Spleen (tissue), 11 donors: Measurements from ENCODE around the gene MMD. TPM values are rescaled to one million over a fixed set of nuclear protein-coding genes. Genes with fewer than 3 reads are reported as not detected.
"Not testable (repeated sequence)": the region's sequence is repeated elsewhere in the genome, so short reads cannot be mapped to it uniquely, and the experiment has no call there.

ENCODE experiments used
- DNase-seq: peaks from one replicate; pipeline ENCODE4 v3.0.0-alpha.2; 2020
- H3K27ac ChIP-seq, 8 donors: fragments of 200-600 bp; sonication (generic) in 7 of 8; 1 replicate in 4 of 8; 2 replicates in 4 of 8; pipeline versions ENCODE4 v1.5.0 to v1.8.0; 2016 to 2021; ENCODE audit warnings: inconsistent platforms in 4 of 8, mild to moderate bottlenecking in 4 of 8, moderate library complexity in 1 of 8
- H3K27me3 ChIP-seq, 7 donors: fragments of 200-600 bp; sonication (generic) in 6 of 7; replicated peaks in 1 of 7; 1 replicate in 4 of 7; 2 replicates in 3 of 7; pipeline versions ENCODE4 v1.5.0 to v1.8.0; 2016 to 2021; ENCODE audit warnings: inconsistent platforms in 3 of 7, mild to moderate bottlenecking in 1 of 7
- H3K36me3 ChIP-seq, 6 donors: fragments of 200-600 bp; sonication (generic) in 5 of 6; 1 replicate in 4 of 6; 2 replicates in 2 of 6; pipeline versions ENCODE4 v1.5.0 to v1.8.0; 2016 to 2021; ENCODE audit warnings: inconsistent platforms in 2 of 6
- H3K4me1 ChIP-seq, 6 donors: fragments of 200-600 bp; sonication (generic) in 5 of 6; 1 replicate in 3 of 6; 2 replicates in 3 of 6; pipeline versions ENCODE4 v1.5.0 to v1.8.0; 2016 to 2021; ENCODE audit warnings: inconsistent platforms in 3 of 6
- H3K4me3 ChIP-seq, 8 donors: fragments of 200-600 bp; sonication (generic) in 7 of 8; 1 replicate in 4 of 8; 2 replicates in 4 of 8; pipeline versions ENCODE4 v1.5.0 to v1.8.0; 2016 to 2021; ENCODE audit warnings: inconsistent platforms in 4 of 8, mild to moderate bottlenecking in 4 of 8, moderate library complexity in 2 of 8
- H3K9me3 ChIP-seq, 8 donors: fragments of 200-600 bp; sonication (generic) in 7 of 8; 1 replicate in 4 of 8; 2 replicates in 4 of 8; pipeline versions ENCODE4 v1.5.0 to v1.8.0; 2016 to 2021; ENCODE audit warnings: inconsistent platforms in 4 of 8
- POLR2A ChIP-seq, 3 donors: fragments of 450-650 bp; IDR thresholded peaks; one replicate each; pipeline ENCODE4 v1.5.1; 2017; ENCODE audit warnings: antibody characterized with exemption in 3 of 3, mild to moderate bottlenecking in 1 of 3
- POLR2AphosphoS5 ChIP-seq, 3 donors: sonication (generic); formaldehyde crosslinking; IDR thresholded peaks; one replicate each; pipeline ENCODE4 v1.5.1; 2017; ENCODE audit warnings: antibody characterized with exemption in 3 of 3
- WGBS, 5 donors: extraction: QIAGEN DNeasy Blood & Tissue Kit in 3 of 5; methylation state at CpG; one replicate each; pipeline versions ENCODE4 v1.1.5 to v1.1.7; 2013 to 2018; 5-methylcytosine and 5-hydroxymethylcytosine counted together
- intact Hi-C: fragments of 100-400 bp; cut with DNase I; formaldehyde crosslinking; loops from one replicate; pipeline ENCODE4 v1.15.0; 2023; ENCODE audit warnings: low total_unique reads
- polyA plus RNA-seq, 3 donors: library from polyadenylated mRNA; stranded (reverse); fragments of 200-250 nt; gene quantifications; one replicate each; pipeline ENCODE4 v1.2.1, GENCODE V29; 2013
- total RNA-seq, 7 donors: library from RNA; depleted of rRNA in 3 of 7; stranded (reverse); fragments of >200 nt in 3 of 7; fragmentation: NEBNext Ultra II Directional in 4 of 7; extraction: Animal tissue kit (Norgen Biotek cat#: 25700) in 4 of 7; gene quantifications; one replicate each; pipeline versions ENCODE4 v1.1.0 to v1.2.1, GENCODE V29; 2016 to 2021
- TF ChIP-seq, protein P1 (sequence below), 11 experiments: fragments of 200-600 bp in 7 of 11; fragments of 450-650 bp in 4 of 11; sonication (generic) in 4 of 11; IDR thresholded peaks in 8 of 11; conservative IDR thresholded peaks in 3 of 11; 1 replicate in 7 of 11; 2 replicates in 4 of 11; pipeline versions ENCODE4 v1.4.0 to v1.8.0; 2016 to 2021; ENCODE audit warnings: antibody characterized with exemption in 11 of 11, inconsistent platforms in 4 of 11, mild to moderate bottlenecking in 1 of 11
- donor health status: healthy with polysubstance abuse.
- donor health status: DM: no; HTN: no; CAD: no; lungs with moderate emphysema.
- donor health status: DM: no; HTN: no; CAD: no.
- donor health status: Bipolar disorder and iron deficiency.
- donor health status: healthy.
- donor health status: DM: no; HTN: no; CAD: no.
- donor health status: DM: yes; HTN: yes; CAD: no.

Gene MMD
- total and polyA plus RNA-seq, 10 donors = 18.6 to 47.9 (median 37.4) TPM

DNA sequence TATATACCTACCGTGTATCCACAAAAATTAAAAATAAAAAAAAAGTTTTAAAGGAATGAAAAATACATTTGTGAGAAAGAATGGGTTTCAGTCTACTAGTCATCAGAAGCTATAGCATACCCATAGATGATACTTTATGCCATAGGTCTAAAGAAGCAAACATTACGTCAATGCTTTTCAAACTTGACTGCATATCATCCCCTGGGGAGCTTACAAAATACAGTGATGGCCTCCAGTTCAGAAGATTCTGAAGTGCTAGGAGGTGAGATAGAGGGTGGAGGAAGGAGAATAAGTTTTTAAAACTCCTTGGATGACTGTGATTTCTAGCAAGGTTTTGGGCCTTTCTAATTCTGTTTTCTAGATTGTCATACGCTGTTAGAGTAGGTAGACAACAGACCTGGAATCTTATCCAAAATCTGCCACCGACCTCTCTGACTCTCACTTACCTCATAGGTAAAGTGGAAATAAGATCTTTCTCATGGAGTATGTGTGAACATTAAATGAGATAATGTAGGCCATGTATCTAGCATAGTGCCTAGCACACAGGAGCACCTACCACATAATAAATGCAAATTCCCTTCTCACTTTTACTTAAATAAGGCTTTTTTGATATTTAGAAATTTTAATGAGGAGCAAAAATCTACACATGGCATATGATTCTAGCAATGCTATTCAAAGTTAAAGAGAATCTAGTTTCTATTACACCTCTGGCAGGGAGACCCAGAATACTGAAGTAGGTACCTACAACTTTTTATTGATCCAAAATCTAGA, 12.4 kb downstream of the MMD start:
- no peak overlapping the region for H3K27ac ChIP-seq
- H3K4me1 ChIP-seq = peaks cover 0 to 12% (median 7%) of the 10 kb centered on the region in 6 donors
- no peak for DNase-seq
- H3K27me3 ChIP-seq = no peaks in the 10 kb centered on the region
- TF ChIP-seq POLR2A (IDR thresholded peaks at IDR 0.05) = no peak
- no peaks in the 10 kb centered on the region for H3K9me3 ChIP-seq
- 93 to 94% (median 94%) methylated on average over 4 of the region's 4 CpGs for WGBS, 5 donors
- no peak overlapping the region for H3K4me3 ChIP-seq
- intact Hi-C loops = no loop called here
- peaks cover 5 to 100% (median 73%) of the 10 kb centered on the region in 6 donors for H3K36me3 ChIP-seq

DNA sequence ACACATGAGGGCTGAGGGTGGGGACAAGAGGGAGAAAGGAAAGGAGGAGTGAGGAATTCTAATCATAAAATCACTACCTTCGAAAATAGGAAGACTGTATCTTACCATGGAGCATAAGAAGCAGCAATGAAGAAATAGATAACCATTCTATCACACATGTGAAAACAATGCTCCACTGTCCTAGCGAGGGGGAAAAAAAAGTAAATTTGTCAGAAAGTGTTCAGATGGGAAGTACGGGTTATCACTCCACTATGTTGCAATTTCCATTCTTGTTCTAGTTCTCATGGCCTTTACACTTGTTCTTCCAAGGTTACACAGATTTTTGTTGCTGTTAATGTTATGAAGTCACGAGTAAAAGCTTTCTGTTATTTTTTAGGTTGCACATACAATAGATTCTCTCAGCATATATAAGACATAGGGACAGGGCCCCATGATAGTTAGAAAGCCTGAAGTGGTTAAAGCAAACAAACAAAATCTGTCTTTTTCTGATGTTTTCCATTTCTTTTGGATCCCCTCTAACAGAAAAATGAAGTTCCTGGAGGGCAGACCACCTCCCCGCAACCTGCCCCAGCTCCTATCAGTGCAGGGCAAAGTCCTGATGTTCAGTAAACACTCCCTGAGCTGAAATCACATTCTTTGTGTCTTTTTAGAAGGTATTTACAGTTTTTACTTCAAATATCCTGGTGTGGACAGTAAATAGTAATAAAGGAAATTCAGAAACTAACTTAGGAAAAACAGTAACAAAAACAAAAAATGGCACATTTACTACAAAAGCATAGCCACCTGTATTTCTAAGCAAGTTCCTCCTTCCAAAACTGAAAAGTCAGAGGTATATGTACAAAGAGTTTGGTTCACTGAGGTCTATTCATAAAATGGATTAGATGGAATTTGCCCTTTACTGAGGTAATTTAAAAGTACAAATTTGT, 13.7 kb downstream of the MMD start:
- WGBS, 5 donors = 58 to 77% (median 61%) methylated on average over 5 of the region's 5 CpGs
- Histone ChIP-seq H3K4me3 (no peak overlapping the region), H3K4me1 (peaks cover 0 to 12% (median 7%) of the 10 kb centered on the region in 6 donors), H3K27ac (peak overlapping the region in 4 of 8 donors; percentile 39 to 61 (median 49)), H3K27me3 (no peaks in the 10 kb centered on the region), H3K36me3 (peaks cover 5 to 100% (median 78%) of the 10 kb centered on the region in 6 donors), H3K9me3 (no peaks in the 10 kb centered on the region)
- intact Hi-C loops = no loop called here
- no peak for DNase-seq
- TF ChIP-seq POLR2AphosphoS5 (IDR thresholded peaks at IDR 0.05) = no peak
- TF ChIP-seq, protein P1, sequence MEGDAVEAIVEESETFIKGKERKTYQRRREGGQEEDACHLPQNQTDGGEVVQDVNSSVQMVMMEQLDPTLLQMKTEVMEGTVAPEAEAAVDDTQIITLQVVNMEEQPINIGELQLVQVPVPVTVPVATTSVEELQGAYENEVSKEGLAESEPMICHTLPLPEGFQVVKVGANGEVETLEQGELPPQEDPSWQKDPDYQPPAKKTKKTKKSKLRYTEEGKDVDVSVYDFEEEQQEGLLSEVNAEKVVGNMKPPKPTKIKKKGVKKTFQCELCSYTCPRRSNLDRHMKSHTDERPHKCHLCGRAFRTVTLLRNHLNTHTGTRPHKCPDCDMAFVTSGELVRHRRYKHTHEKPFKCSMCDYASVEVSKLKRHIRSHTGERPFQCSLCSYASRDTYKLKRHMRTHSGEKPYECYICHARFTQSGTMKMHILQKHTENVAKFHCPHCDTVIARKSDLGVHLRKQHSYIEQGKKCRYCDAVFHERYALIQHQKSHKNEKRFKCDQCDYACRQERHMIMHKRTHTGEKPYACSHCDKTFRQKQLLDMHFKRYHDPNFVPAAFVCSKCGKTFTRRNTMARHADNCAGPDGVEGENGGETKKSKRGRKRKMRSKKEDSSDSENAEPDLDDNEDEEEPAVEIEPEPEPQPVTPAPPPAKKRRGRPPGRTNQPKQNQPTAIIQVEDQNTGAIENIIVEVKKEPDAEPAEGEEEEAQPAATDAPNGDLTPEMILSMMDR (IDR thresholded peaks at IDR 0.05 in 8 of 11, conservative IDR thresholded peaks at IDR 0.05 in 3 of 11) = no peak
- no peak for TF ChIP-seq POLR2A (IDR thresholded peaks at IDR 0.05)

DNA sequence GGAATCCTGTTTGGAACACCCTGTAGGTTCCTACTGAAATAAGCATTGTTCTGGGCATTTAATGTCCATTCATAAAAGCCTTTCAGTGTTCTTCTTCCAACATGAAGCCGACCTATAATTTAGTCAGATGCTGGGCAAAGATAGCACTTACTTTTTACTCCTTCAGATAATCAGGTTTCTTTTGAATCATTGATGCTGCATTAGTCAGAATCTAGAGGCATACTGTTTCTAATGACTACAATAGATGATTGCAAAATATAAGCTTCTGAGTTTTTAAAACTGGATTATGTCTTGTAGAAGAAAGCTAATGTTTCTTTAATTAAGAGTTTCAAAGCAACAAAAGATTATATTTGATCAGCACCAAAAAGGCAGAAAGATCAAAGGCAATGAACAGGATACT, 16.0 kb downstream of the MMD start:
- Histone ChIP-seq H3K27me3 (no peaks in the 10 kb centered on the region), H3K4me1 (peaks cover 0 to 12% (median 7%) of the 10 kb centered on the region in 6 donors), H3K27ac (no peak overlapping the region), H3K36me3 (peaks cover 10 to 100% (median 80%) of the 10 kb centered on the region in 6 donors), H3K9me3 (no peaks in the 10 kb centered on the region), H3K4me3 (no peak overlapping the region)
- WGBS, 5 donors = 95 to 100% (median 96%) methylated on average over 1 of the region's 1 CpG
- no peak for DNase-seq
- TF ChIP-seq POLR2A (IDR thresholded peaks at IDR 0.05) = no peak
- no peak for TF ChIP-seq POLR2AphosphoS5 (IDR thresholded peaks at IDR 0.05)
- TF ChIP-seq, protein P1 (IDR thresholded peaks at IDR 0.05 in 8 of 11, conservative IDR thresholded peaks at IDR 0.05 in 3 of 11) = no peak
- intact Hi-C loops = no loop called here

DNA sequence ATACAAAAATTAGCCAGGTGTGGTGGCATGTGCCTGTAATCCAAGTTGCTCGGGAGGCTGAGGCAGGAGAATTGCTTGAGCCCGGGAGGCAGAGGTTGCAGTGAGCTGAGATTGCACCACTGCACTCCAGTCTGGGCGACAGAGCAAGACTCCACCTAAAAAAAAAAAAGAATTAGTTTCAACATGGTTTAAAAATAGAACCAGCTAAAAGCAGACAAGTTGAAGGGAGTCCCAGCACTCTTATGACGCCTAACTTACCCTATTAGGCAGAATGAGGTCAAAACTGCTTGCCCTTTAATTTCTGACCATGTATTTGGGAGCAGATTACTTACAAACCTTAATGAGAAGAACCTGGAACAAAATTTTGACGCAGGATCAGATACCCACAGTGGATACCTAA, 17.4 kb downstream of the MMD start:
- DNase-seq, H3K9me3 ChIP-seq, intact Hi-C loops, H3K27ac ChIP-seq, H3K27me3 ChIP-seq, H3K4me3 ChIP-seq: not testable (repeated sequence)
- H3K36me3 ChIP-seq = peaks cover 8 to 100% (median 70%) of the 10 kb centered on the region in 6 donors
- WGBS, 5 donors = 72 to 92% (median 87%) methylated on average over 5 of the region's 5 CpGs
- H3K4me1 ChIP-seq = peaks cover 0 to 12% (median 7%) of the 10 kb centered on the region in 6 donors

DNA sequence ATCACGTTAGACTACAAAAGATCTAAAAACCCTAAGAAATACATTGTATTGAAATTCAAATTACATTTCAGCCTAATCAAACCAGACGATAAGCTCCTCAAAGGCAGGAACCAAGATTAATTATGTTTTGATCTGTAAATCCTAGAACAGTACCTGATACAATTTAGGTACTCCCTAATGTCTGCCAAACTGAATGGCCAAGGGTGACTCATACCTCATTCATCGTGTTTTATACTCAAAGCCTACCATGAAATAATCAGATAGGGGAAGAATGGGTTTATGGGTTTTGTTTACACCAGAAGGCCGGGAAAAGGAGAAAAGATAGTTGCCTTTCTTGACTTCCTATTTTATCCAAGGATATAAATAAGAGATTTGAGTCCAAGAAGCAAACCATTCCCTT, 19.3 kb downstream of the MMD start:
- Histone ChIP-seq H3K27ac (no peak overlapping the region), H3K4me3 (no peak overlapping the region), H3K27me3 (no peaks in the 10 kb centered on the region), H3K9me3 (no peaks in the 10 kb centered on the region), H3K4me1 (peaks cover 0 to 2% (median 1%) of the 10 kb centered on the region in 6 donors), H3K36me3 (peaks cover 8 to 100% (median 62%) of the 10 kb centered on the region in 6 donors)
- intact Hi-C loops = no loop called here
- TF ChIP-seq, protein P1 (IDR thresholded peaks at IDR 0.05 in 8 of 11, conservative IDR thresholded peaks at IDR 0.05 in 3 of 11) = no peak
- no peak for TF ChIP-seq POLR2A (IDR thresholded peaks at IDR 0.05)
- no peak for TF ChIP-seq POLR2AphosphoS5 (IDR thresholded peaks at IDR 0.05)
- no peak for DNase-seq
- 93 to 98% (median 96%) methylated on average over 4 of the region's 4 CpGs for WGBS, 5 donors
